GM12878 (cell line): Measurements from ENCODE around the gene LHX6.

ENCODE experiments used
- EP300 ChIP-seq, 2 experiments: fragments of 150-350 bp in 1 of 2; IDR thresholded peaks; 2 replicates each; pipeline ENCODE4 v1.6.1; 2011 to 2012; ENCODE audit warnings: low read depth in 2 of 2, low read length in 2 of 2, borderline replicate concordance in 1 of 2, improper control_type of control experiment in 1 of 2, inconsistent platforms in 1 of 2; ENCODE audit not compliant: control insufficient read depth in 1 of 2
- FOXM1 ChIP-seq: IDR thresholded peaks from 2 replicates; pipeline ENCODE4 v1.6.1; 2012; ENCODE audit warnings: low read depth, mild to moderate bottlenecking, inconsistent platforms, low read length, moderate library complexity
- POLR2A ChIP-seq: IDR thresholded peaks from 2 replicates; pipeline ENCODE4 v1.6.1; 2011; ENCODE audit warnings: low read depth, mild to moderate bottlenecking, low read length
- RCOR1 ChIP-seq: conservative IDR thresholded peaks from 2 replicates; pipeline ENCODE4 v1.6.1; 2012; ENCODE audit warnings: low read depth, low read length, improper control_type of control experiment
- SP1 ChIP-seq: IDR thresholded peaks from one replicate; pipeline ENCODE4 v1.6.1; 2011; ENCODE audit warnings: low read depth, low read length
- USF2 ChIP-seq: IDR thresholded peaks from 2 replicates; pipeline ENCODE4 v1.6.1; 2011; ENCODE audit warnings: low read depth, low read length, improper control_type of control experiment, borderline replicate concordance
- YY1 ChIP-seq: IDR thresholded peaks from 2 replicates; pipeline ENCODE4 v1.6.1; 2011; ENCODE audit warnings: low read depth, mild to moderate bottlenecking, low read length
- ZBED1 ChIP-seq: IDR thresholded peaks from 2 replicates; pipeline ENCODE4 v1.6.1; 2016; ENCODE audit warnings: borderline replicate concordance

GRCh38 chr9:122258886-122259415 lies 30.2 kb upstream of the LHX6 start:
- TF ChIP-seq YY1: no peak
- TF ChIP-seq EP300 (IDR thresholded peaks at IDR 0.05; ENCODE audit: borderline replicate concordance in 1 of 2, control insufficient read depth in 1 of 2, low read depth in 2 of 2, low read length in 2 of 2): no peak
- TF ChIP-seq ZBED1: no peak
- no peak for TF ChIP-seq FOXM1
- no peak for TF ChIP-seq SP1
- TF ChIP-seq POLR2A: no peak
- no peak for TF ChIP-seq USF2
- TF ChIP-seq RCOR1: no peak
